Fibroblast of skin of right quadriceps (primary cell): ENCODE results near the gene RBP3.

Experiments used
- DNase-seq: peaks from one replicate; pipeline ENCODE4 v3.0.0-alpha.2; 2013

The RBP3 gene

GRCh38 chr10:47402641-47403301 lies 54.6 kb downstream of the RBP3 start:
- peak; percentile 93 for DNase-seq

GRCh38 chr10:47403446-47404318 lies 55.5 kb downstream of the RBP3 start:
- DNase-seq, result peak; percentile 21

- no peak for DNase-seq
These were observed 56.3 kb downstream of the RBP3 start for GRCh38 chr10:47404446-47404845.

- DNase-seq, result no peak
These were observed 56.8 kb downstream of the RBP3 start for GRCh38 chr10:47404937-47405336.

GRCh38 chr10:47405857-47406547 lies 57.8 kb downstream of the RBP3 start:
- DNase-seq, result no peak

- no peak for DNase-seq
These were observed 58.3 kb downstream of the RBP3 start for GRCh38 chr10:47406548-47406869.

GRCh38 chr10:47406870-47407691 lies 58.9 kb downstream of the RBP3 start:
- peak; percentile 72 for DNase-seq
